HG02588 (cell line): ENCODE results near the gene COMT.

ENCODE experiments used
- ATAC-seq: cut with Tn5 transposase; IDR thresholded peaks from one replicate; pipeline ENCODE4 v1.9.1; 2021; ENCODE audit warnings: mild to moderate bottlenecking, moderate library complexity; ENCODE audit not compliant: unreplicated experiment

Gene COMT

DNA sequence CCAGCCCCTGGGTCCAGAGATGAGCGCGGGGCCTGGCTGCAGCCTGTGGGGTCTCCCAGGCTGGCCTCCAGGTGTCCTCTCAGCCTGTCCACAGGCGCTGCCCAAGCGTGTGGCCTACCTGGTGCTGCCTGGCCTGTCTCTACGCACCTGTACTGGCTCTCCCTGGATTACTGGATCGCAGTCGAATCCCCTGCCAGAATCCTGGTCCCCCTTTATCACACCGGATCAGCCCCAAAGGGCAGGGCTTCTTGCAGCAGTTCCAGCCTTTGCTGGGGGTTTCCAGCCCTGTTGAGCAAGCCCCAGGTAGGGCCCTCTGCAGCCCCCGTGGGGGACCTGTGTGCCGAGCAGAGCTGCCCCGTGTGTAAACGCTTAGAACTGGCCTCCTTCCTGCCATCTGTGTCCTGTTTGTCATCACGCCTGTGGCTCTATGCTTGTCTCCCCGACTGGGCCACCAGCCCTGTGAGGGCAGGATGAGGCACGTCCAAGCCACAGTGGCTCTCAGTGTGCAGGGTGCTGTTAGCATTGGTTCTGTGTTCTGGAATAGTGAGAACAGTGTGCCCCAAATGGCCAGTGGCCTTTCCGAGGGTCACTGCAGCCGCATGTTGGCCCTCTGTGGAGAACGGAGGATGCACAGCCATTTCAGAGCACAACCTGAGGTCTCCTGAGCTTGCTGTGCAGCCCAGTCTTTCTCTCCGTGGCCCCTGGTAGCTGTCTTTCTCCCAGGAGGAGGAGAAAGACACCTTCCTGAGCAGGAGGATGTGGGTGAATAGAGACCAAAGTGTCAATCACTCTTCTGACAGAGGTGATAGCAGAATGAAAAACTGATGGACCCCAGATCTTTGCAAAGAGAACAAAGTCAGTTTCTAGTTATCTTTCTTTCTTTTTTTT, 13.9 kb downstream of the COMT start:
- ATAC-seq, result no peak

DNA sequence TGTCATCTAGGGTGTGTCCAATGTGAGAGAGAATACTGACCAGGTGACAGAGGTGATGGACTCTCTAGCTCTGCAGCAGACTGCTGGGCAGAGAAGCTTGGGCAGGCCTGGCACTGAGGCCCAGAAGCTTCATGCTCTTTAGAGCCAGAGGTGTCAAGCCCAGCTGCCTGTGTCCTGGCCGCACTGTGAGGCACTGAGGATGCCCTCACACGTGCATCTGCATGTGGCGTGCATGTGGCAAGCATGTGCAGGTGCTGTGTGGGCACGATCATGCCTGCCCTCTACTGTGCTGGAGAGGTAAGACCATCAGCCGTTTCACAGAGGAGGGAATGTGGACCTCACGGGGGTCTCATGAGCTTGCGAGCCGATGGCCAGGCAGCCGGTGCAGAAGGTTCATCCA, 15.9 kb downstream of the COMT start:
- ATAC-seq, result no peak

DNA sequence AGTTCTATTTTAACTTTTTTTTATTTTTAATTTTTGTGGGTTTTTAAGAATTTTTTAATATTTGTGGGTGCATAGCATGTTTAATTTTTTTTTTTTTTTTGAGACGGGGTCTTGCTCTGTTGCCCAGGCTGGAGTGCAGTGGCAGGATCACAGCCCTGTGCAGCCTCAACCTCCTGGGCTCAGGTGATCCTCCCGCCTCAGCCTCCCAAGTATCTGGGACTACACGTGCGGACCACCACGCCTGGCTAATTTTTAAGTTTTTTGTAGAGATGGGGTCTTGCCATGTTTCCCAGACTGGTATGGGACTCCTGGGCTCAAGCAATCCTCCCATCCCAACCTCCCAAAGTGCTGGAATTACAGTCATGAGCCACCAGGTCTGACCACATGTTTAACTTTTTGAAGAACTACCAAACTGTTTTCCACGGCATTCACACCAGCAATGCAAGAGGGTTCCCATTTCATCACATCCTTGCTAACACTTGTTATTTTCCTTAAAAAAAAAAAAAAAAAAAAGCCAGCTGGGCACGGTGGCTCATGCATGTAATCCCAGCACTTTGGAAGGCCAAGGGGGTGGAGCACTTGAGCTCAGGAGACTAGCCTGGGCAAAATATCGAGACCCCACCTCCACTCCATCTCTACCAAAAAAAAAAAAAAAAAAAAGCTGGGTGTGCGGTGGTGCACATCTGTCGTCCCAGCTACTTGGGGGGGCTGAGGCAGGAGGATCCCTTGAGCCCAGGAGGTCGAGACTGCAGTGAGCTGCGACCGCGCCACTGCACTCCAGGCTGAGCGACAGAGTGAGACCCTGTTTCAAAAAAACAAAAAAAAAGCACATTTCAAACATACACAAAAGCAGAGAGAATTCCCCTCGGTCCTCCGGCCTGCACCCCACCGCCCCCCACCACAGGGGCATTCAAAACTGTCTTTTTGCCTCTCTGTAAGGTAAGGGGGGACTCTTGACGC, 16.8 kb downstream of the COMT start:
- no peak for ATAC-seq

DNA sequence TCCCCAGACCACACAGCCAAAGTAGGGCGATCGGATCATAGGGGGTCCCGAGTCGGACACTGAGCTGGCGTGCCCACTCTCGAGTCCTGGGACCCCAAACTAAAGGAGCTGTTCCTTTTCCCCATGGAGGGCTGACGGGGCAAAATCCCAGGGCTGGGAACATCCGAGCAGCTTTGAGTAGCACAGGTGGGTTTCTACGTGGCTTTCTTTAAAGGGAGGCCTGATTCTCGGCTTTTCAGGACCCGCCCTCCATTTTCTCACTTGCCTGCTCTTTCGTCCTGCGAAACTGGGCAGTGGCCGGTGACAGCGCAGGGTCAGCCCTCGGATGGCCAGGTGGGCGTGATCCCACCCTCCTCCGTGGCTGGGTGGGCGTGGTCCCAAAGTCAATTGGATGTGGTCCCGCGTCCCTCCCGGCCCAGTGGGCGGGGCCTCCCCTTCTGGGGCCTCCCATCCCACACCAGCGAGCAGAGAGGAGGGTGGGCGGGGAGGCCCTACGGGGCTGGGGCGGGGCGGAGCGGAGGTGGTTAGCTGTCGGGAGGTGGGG, 17.5 kb downstream of the COMT start:
- ATAC-seq, result no peak

DNA sequence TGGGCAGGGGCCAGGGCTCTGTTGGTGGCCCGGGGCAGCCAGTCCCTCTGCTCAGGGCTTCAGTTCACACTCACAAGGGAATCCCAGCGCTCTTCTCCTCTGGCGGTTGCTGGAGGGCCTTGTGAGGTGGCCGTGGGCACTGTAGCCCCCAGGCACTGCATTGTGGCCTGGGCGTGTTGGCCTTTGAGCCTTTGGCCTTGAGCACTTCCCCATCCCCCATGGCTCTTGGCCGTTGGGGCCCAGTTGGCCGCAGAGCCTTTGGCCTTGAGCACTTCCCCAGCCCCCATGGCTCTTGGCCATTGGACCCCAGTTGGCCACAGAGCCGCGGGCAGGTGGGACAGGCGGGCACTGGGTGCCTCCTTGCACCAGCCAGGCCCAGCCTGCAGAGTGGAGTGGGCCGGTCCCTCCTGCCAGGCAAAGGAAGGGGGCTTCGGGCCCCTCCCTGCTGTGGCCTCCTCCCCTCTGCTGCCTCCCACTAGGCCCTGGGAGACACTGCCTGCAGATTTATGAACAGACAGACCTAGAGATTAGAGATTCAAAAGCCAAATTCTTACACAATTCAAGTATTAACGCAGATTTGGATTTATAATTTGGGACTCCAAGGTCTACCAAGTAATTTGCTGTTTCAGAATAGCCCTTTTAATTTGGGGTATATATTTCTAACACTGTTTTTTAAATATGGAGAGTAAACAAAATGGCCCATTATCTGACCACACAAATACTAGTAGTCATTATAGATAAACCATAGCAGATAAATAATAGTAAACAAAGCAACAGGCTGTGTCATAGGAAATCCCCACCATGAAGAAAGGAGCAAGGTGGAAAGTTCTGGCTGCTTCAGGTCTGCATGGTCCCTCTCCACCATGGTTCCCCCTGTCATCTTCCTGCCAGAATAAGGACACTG, 18.3 kb downstream of the COMT start:
- no peak for ATAC-seq

DNA sequence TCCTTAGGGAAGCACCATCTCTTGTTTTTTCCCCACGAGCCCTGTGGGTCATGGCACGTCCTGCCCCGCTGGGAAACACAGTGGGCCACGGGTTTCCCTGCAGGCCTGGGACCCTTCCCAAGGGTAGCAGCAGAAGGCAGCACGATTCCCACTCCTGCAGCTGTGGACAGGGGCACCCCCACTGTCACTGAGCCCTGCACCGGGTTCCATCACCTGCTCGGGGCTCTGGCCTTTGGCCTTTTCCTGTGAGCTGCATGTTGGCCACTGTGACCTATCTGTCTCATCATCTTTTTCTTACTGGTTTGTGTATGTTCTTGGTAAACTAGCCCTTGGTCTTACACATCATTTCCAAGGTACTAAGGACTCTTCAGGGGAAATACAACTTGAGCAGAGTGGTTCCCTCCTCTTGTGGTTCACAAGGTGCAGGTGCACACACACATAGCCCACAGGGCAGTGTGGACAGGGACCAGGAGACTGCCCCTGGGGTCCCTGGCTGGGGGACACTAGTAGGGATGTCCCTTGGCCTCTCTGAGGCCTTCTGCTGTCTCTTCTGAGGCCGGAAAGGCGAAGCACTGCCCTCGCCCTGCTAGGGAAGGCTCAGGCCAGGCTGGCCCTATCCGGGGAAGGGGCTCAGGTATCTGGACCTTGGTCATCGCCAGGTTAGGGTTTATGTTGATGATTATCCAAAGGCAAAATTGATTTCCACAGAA, 19.1 kb downstream of the COMT start:
- no peak for ATAC-seq

DNA sequence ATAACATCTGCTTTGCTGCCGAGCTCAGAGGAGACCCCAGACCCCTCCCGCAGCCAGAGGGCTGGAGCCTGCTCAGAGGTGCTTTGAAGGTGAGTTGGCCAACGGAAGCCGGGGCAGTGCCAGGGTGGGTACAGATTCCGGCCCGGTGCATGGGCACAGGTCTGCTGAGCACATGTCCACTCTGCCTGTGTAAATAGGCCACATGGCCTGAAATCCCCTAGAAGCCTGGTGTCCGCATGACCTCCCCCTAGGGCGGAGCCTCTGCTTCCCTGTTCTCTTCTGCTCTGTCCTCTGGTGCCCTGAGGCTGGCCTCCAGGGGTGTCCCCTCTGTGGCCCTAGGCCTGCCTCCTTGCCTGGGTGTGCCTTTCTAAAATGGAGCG, 19.6 kb downstream of the COMT start:
- ATAC-seq, result no peak

DNA sequence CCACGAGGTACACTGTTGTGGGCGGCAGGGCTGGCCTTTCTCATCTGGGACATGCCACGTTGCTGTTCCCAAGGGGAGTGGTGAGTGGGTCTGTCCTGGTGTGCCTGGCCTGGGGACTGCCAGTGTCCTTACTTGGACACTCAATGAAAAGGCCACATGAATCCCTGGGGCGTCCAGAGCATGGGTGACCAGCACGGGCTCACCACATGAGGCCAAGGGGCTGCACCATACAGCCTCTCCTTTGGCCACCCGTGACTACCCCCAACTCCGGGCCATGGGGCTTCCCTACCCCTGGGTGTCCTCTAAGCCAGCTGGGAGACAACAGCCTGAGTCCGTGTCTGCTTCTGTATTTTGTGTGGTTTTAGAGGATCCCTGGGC, 20.3 kb downstream of the COMT start:
- no peak for ATAC-seq

DNA sequence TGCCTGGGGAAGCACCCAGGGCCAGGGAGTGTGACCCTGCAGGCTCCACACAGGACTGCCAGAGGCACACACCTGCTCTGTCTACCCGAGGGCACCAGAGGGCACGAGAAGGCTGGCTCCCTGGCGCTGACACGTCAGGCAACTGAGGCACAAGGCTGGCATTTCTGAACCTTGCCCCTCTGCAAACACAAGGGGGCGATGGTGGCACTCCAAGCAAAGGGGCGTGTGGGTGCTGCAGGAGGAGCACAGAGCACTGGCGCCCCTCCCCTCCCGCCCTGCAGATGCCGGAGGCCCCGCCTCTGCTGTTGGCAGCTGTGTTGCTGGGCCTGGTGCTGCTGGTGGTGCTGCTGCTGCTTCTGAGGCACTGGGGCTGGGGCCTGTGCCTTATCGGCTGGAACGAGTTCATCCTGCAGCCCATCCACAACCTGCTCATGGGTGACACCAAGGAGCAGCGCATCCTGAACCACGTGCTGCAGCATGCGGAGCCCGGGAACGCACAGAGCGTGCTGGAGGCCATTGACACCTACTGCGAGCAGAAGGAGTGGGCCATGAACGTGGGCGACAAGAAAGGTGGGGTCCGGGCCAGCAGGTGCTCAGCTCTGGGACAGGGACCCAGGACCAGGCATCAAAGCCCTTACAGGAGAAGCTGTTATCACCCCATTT, 20.8 kb downstream of the COMT start:
- no peak for ATAC-seq

DNA sequence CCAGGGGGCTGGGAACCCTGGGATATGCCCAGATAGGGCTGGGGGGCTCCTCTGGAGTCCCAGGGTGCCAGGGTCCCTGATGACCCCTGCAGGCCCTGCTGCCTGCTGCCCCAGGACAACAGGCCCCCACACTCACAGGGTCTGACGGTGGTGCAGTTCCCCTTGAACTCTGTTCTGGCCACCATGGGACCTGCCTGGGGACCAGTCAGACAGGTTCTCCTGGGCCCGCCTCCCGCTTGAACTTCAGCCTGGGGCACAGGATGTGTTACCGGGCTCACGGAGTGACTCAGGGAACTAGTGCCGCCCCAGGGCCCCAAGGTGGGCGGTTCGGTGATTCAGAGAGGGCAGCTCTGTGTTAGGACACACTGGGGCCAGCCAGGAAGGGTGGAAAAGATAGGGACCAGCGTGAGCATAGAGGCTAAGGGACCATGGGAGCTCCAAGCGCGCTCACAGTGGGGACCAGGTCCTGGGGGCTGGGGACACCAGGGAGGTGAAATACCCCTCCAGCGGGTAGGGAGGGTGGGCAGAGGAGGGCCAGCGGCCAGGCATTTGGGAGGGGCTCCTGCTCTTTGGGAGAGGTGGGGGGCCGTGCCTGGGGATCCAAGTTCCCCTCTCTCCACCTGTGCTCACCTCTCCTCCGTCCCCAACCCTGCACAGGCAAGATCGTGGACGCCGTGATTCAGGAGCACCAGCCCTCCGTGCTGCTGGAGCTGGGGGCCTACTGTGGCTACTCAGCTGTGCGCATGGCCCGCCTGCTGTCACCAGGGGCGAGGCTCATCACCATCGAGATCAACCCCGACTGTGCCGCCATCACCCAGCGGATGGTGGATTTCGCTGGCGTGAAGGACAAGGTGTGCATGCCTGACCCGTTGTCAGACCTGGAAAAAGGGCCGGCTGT, 21.6 kb downstream of the COMT start:
- no peak for ATAC-seq

DNA sequence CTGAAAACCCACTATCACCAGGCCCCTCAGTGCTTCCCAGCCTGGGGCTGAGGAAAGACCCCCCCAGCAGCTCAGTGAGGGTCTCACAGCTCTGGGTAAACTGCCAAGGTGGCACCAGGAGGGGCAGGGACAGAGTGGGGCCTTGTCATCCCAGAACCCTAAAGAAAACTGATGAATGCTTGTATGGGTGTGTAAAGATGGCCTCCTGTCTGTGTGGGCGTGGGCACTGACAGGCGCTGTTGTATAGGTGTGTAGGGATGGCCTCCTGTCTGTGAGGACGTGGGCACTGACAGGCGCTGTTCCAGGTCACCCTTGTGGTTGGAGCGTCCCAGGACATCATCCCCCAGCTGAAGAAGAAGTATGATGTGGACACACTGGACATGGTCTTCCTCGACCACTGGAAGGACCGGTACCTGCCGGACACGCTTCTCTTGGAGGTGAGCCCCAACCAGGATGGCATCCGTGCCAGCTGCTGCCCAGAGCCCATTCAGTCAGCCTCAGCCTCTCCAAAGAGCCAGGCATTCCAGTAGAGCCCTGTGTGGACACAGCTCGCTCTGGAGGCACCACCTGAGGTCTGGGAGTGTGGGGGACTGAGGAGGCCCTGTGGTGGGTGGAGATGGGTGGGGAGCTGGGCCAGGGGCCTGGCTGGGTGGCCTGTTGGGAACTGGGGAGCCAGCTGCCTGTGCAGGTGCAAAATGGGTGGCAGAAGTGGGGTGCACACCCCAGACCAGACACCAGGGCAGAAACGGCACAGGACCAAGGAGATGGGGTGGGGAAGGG, 22.5 kb downstream of the COMT start:
- no peak for ATAC-seq

DNA sequence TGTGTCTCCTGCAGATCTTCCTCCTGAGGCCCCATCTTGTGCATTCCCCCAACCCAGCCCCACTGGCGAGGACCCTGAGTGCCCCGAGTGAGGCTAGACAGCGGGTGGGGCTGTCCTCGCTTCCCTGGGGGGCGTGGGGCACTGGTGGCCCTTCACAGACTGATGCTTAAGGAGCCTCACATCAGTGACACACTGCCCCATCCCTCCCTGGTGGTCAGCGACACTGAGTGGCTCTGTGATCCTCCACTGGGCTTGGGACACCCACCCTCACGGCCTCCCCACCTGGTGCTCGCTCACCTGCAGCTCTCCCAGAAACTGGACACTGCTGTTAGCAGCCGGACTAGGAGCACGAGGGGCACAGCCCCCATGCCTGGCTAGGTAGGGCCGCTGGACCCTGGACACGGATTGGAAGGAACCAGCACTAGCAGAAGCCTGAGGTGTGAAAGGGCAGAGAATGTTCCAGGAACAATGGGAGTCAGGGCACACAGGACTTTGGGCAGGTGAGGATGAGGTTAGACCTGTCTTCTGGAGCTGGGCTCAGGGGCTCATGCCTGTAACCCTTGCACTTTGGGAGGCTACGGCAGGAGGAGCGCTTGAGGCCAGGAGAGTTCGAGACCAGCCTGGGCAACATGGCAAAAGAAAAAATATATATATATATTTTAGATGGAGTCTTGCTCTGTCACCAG, 23.3 kb downstream of the COMT start:
- no peak for ATAC-seq

DNA sequence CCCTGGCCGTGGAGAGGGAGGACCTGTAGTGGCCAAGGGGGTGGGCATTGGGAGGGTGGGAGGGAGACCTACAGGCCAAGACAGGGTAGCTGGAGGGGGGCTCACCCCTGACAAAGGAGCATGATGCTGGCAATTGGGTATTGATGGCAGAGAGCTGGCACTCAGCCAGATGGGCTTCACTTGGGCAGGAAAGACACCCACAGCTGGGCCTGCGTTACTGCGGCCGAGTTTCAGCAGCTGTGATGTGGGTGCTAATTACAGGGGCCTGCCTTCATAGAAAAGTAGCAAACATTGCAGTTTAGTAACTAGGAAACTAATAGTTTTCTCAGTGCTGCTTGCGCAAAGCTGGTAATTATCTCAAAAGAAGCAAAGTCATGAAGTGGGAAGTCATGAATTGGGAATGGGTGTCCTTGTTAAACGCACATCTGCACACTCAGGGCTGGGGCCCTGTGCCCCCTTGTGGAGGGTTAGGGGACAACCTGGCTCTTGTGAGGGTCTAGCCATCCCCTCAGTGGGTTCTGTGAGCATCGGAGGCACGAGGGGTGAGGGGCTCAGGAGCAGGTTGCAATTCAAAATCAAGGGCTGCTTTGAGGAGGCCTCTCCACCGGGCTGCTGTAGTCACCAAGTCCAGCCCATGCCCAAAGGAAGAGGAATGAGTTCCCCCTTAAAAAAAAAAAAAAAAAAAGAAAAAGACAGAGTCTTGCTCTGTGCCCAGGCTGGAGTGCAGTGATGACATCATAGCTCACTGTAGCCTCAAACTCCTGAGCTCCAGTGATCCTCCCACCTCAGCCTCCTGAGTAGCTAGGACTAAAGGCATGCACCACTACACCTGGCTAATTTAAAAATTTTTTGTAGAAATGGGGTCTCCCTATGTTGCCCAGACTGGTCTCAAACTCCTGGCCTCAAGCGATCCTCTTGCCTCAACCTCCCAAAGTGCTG, 24.5 kb downstream of the COMT start:
- ATAC-seq, result no peak

DNA sequence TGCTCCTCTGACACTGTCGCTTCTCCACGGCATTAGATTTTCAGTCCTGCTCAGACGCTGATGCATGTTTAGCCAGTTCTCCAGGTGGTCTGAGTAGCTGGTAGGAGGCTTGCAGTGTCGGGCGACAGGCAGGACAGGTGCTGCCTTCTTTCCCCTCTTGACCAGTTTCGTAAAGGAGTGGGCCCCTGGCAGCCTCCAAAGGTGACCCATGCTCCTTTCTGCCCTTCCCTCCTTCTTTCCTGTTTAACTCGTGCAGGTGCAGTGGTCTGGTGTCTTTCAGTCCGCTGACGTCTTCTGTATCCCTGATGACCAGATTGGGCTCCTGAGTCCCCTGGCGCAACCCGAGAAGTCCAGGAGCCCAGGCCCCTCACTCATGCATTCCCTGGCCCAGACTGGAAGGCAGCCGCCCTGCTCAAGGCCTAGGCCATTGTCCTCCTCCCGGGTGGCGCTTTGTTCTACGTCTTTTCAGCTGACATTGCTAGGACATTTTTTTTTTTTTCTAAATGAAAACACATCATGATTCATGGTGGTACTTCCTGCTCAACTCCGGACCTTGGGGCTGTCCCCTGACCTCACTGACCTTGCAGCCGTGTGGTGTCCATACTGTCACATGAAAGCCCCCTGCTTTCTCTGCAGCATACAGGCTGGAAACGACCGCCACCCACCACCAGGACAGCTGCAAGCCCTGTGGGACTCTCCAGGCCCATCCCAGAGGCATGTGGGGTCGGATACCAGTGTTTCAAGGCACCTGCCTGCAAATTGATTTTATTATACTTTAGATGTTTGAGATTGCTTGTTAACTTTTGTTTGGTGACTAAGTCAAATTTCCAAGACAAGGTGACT, 25.6 kb downstream of the COMT start:
- no peak for ATAC-seq

DNA sequence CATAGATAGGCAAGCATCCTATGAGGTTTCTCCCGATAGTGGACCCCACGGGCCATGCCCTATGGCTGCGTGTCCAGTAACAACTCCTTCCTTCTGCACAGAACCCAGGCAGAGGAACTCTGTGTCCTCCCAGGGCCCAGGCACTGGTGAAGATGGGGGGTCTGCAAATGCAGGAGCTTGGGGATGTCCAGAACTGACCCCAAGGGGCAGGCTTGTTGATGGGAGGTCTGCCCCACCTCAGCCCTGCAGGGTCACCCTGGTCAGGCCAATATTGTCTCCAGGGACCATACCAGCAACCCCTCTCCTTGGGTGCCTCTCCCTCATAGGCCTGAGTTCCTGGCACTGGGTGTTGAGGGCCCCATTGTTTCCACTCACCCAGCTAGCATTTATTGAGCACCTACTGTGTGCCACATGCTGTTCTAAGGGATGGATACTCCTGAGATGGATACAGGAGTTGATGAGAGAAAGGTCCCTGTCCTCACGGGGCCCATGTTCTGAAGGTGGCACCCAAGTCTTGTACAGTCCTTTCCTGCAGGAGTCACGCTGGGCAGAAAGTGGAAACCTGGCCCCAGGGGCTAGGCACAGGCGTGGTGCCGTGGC, 26.4 kb downstream of the COMT start:
- no peak for ATAC-seq
